SU-DHL-6 (cell line): ENCODE data around the gene CDH16.

Experiments
- H2AFZ ChIP-seq: fragments of 200-600 bp; sonication (generic); 2 replicates; pipeline ENCODE4 v1.6.1; 2014; ENCODE audit warnings: low read depth, mild to moderate bottlenecking, moderate library complexity, mixed read lengths, antibody characterized with exemption, low read length; ENCODE audit not compliant: severe bottlenecking
- H3F3A ChIP-seq: fragments of 200-600 bp; shearing (Covaris generic); 2 replicates; pipeline ENCODE4 v1.6.0; 2016; ENCODE audit warnings: antibody characterized with exemption, mild to moderate bottlenecking; ENCODE audit not compliant: insufficient read depth
- H3K27ac ChIP-seq: fragments of 200-600 bp; sonication (generic); 2 replicates; pipeline ENCODE4 v1.5.1; 2016; ENCODE audit warnings: low read depth, mild to moderate bottlenecking, low read length, moderate library complexity, mixed read lengths
- H3K27me3 ChIP-seq: fragments of 200-600 bp; sonication (generic), shearing (Covaris generic); 2 replicates; pipeline ENCODE4 v1.6.0; 2014; ENCODE audit warnings: mild to moderate bottlenecking, low read length
- H3K36me3 ChIP-seq: fragments of 200-600 bp; sonication (generic); 2 replicates; pipeline ENCODE4 v1.6.1; 2014; ENCODE audit warnings: mild to moderate bottlenecking, low read length, mixed read lengths
- H3K4me2 ChIP-seq: fragments of 300-600, 200-600 bp; shearing (Covaris generic), sonication (generic); 2 replicates; pipeline ENCODE4 v1.6.0; 2014; ENCODE audit warnings: low read length, low read depth, mild to moderate bottlenecking; ENCODE audit not compliant: poor library complexity, severe bottlenecking
- H3K4me3 ChIP-seq: fragments of 200-600 bp; sonication (generic); 2 replicates; pipeline ENCODE4 v1.5.1; 2014; ENCODE audit warnings: antibody characterized with exemption, low read length, mild to moderate bottlenecking, mixed read lengths; ENCODE audit not compliant: insufficient read depth, poor library complexity, severe bottlenecking
- H3K79me2 ChIP-seq: fragments of 200-600 bp; sonication (generic); 2 replicates; pipeline ENCODE4 v1.6.1; 2014; ENCODE audit warnings: mild to moderate bottlenecking, low read length, moderate library complexity; ENCODE audit not compliant: insufficient read depth
- H3K9ac ChIP-seq: fragments of 200-600 bp; sonication (generic); 2 replicates; pipeline ENCODE4 v1.7.0; 2014; ENCODE audit warnings: mild to moderate bottlenecking, low read length
- H3K9me2 ChIP-seq: fragments of 200-600 bp; sonication (generic); replicated peaks from 2 replicates; pipeline ENCODE4 v1.6.1; 2014; ENCODE audit warnings: low read length; ENCODE audit not compliant: insufficient read depth
- H3K9me3 ChIP-seq: fragments of 200-600 bp; sonication (generic); 2 replicates; pipeline ENCODE4 v1.6.1; 2014; ENCODE audit warnings: low read length, mixed read lengths; ENCODE audit not compliant: insufficient read depth
- H4K20me1 ChIP-seq: fragments of 200-600 bp; sonication (generic); 2 replicates; pipeline ENCODE4 v1.6.1; 2014; ENCODE audit warnings: low read depth, mild to moderate bottlenecking, antibody characterized with exemption, low read length, moderate library complexity, mixed read lengths
- EZH2phosphoT487 ChIP-seq: fragments of 200-600 bp; sonication (generic), shearing (Covaris generic); conservative IDR thresholded peaks from 2 replicates; pipeline ENCODE4 v1.6.1; 2018; ENCODE audit warnings: mild to moderate bottlenecking, antibody characterized with exemption, low read length, moderate library complexity, mixed read lengths
- TF ChIP-seq, protein P1 (sequence below): fragments of 200-600 bp; sonication (generic); IDR thresholded peaks from one replicate; pipeline ENCODE4 v1.5.1; 2017; ENCODE audit warnings: antibody characterized with exemption, mild to moderate bottlenecking, low read length, moderate library complexity; ENCODE audit not compliant: insufficient read depth, poor library complexity, severe bottlenecking

Gene CDH16

DNA sequence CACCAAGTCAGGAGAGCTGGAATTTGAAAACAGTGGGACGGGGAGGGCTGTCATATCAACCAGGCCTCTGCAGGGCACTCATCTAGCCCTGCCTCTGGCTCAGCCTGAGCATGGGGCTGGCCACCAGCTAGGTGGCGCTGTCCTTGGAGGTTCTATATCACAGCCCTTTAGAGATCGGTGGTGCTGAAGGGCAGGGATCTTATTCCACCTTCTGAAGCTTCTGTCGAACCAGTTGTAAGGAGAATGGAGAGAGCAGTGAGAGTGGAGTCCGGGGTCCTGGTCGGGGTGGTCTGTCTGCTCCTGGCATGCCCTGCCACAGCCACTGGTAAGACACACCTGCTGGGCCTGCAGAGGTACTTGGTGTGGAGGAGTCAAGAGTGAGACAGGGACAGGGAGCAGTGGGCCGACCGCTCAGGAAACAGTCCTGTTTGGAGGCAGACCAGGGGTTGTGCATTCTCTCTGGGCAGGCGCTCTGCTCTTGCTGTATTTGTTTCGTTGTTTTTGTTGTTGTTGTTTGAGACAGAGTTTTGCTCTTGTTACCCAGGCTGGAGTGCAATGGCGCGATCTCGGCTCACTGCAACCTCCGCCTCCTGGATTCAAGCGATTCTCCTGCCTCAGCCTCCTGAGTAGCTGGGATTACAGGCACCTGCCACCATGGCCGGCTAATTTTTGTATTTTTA lies 42.5 kb upstream of the CDH16 start, which contains the start of gene CES3:
CES3 (plus strand) TSS at position 202 of the 680 bp plus-strand sequence; CDS start at position 244, 42 bp downstream.
- peak within 1 kb of the TSS; percentile 72 for H3K4me2 ChIP-seq
- no peaks in the 10 kb centered on the region for H3K9me3 ChIP-seq
- no peaks in the 10 kb centered on the region for H3K27me3 ChIP-seq
- H3K27ac ChIP-seq, result no peak within 1 kb of the TSS
- no peaks in the 10 kb centered on the region for H3K36me3 ChIP-seq
- H2AFZ ChIP-seq, result peak within 1 kb of the TSS; percentile 81
- no peaks in the 10 kb centered on the region for H3K9me2 ChIP-seq
- H3K4me3 ChIP-seq, result peak within 1 kb of the TSS; percentile 61
- H3K9ac ChIP-seq, result peak within 1 kb of the TSS; percentile 52; the same call in 1 of the 2 replicates
- H3F3A ChIP-seq, result no peaks in the 10 kb centered on the region
- no peaks in the 10 kb centered on the region for H4K20me1 ChIP-seq
- TF ChIP-seq EZH2phosphoT487, result no peak
- TF ChIP-seq, protein P1, sequence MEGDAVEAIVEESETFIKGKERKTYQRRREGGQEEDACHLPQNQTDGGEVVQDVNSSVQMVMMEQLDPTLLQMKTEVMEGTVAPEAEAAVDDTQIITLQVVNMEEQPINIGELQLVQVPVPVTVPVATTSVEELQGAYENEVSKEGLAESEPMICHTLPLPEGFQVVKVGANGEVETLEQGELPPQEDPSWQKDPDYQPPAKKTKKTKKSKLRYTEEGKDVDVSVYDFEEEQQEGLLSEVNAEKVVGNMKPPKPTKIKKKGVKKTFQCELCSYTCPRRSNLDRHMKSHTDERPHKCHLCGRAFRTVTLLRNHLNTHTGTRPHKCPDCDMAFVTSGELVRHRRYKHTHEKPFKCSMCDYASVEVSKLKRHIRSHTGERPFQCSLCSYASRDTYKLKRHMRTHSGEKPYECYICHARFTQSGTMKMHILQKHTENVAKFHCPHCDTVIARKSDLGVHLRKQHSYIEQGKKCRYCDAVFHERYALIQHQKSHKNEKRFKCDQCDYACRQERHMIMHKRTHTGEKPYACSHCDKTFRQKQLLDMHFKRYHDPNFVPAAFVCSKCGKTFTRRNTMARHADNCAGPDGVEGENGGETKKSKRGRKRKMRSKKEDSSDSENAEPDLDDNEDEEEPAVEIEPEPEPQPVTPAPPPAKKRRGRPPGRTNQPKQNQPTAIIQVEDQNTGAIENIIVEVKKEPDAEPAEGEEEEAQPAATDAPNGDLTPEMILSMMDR, result peak; percentile 92
- no peaks in the 10 kb centered on the region for H3K79me2 ChIP-seq

GRCh38 chr16:66960270-66960669 lies 41.6 kb upstream of the CDH16 start:
- Histone ChIP-seq H3K27me3 (no peaks in the 10 kb centered on the region), H3K27ac (no peak overlapping the region), H3F3A (no peaks in the 10 kb centered on the region), H3K9ac (no peak overlapping the region), H4K20me1 (no peaks in the 10 kb centered on the region), H3K4me2 (no peak overlapping the region), H3K36me3 (no peaks in the 10 kb centered on the region), H3K4me3 (no peak overlapping the region), H3K79me2 (no peaks in the 10 kb centered on the region), H2AFZ (no peak overlapping the region), H3K9me2 (no peaks in the 10 kb centered on the region), H3K9me3 (no peaks in the 10 kb centered on the region)
- TF ChIP-seq, protein P1, result no peak
- TF ChIP-seq EZH2phosphoT487, result no peak

GRCh38 chr16:66959704-66960161 lies 41.0 kb upstream of the CDH16 start:
- Histone ChIP-seq H3K36me3 (no peaks in the 10 kb centered on the region), H3K9ac (no peak overlapping the region), H3K9me2 (no peaks in the 10 kb centered on the region), H3K9me3 (no peaks in the 10 kb centered on the region), H3K27me3 (no peaks in the 10 kb centered on the region), H3F3A (no peaks in the 10 kb centered on the region), H3K79me2 (no peaks in the 10 kb centered on the region), H3K4me3 (no peak overlapping the region), H4K20me1 (no peaks in the 10 kb centered on the region), H3K4me2 (no peak overlapping the region), H2AFZ (no peak overlapping the region), H3K27ac (no peak overlapping the region)
- TF ChIP-seq, protein P1, result no peak
- no peak for TF ChIP-seq EZH2phosphoT487
